PC-3 (cell line): Measurements from ENCODE around the gene TTC19. TPM values are rescaled to one million over a fixed set of nuclear protein-coding genes. Genes with fewer than 3 reads are reported as not detected.

Experiments used
- ATAC-seq: fragments of 200-7000 bp; cut with Tn5 transposase; 2 replicates; pipeline ENCODE4 v1.9.1; 2020; ENCODE audit warnings: mild to moderate bottlenecking, moderate library complexity
- BruUV-seq: library from RNA; stranded (reverse); fragments of 400-500 nt; replicated peaks from 2 replicates; lab custom pipeline; 2021; lab: Mats Ljungman, UMichigan
- CTCF ChIA-PET: fragments of 300-600 bp; sonication (Branson Sonifier 250); formaldehyde crosslinking; loops from one replicate; lab custom pipeline; 2022; ENCODE audit warnings: antibody characterized with exemption; lab: Charles Lee
- POLR2A ChIA-PET: fragments of 300-600 bp; sonication (Branson Sonifier 250); formaldehyde crosslinking; loops from one replicate; lab custom pipeline; 2022; ENCODE audit warnings: antibody characterized with exemption; ENCODE audit not compliant: unreplicated experiment; lab: Charles Lee
- DNase-seq: peaks from one replicate; pipeline ENCODE4 v3.0.0-alpha.2; 2015
- H2AFZ ChIP-seq: fragments of 300-600 bp; sonication (generic); 2 replicates; pipeline ENCODE4 v1.6.0; 2016; ENCODE audit warnings: antibody characterized with exemption, low read length
- H3F3A ChIP-seq: fragments of 300-600 bp; sonication (generic); one replicate; pipeline ENCODE4 v1.6.0; 2017; ENCODE audit warnings: antibody characterized with exemption, low read length, control low read depth, mild to moderate bottlenecking; ENCODE audit not compliant: unreplicated experiment
- H3K27ac ChIP-seq: fragments of 300-600 bp; sonication (generic); 2 replicates; pipeline ENCODE4 v1.5.1; 2016; ENCODE audit warnings: mild to moderate bottlenecking, low read length
- H3K27me3 ChIP-seq: fragments of 300-600 bp; sonication (generic); 2 replicates; pipeline ENCODE4 v1.6.1; 2016; ENCODE audit warnings: low read length, mixed read lengths
- H3K36me3 ChIP-seq: fragments of 300-600 bp; sonication (generic); 2 replicates; pipeline ENCODE4 v1.6.1; 2016; ENCODE audit warnings: low read depth, mixed run types, low read length, mixed read lengths
- H3K4me1 ChIP-seq: fragments of 300-600 bp; sonication (generic); 2 replicates; pipeline ENCODE4 v1.5.1; 2016; ENCODE audit warnings: low read length; ENCODE audit not compliant: insufficient read depth
- H3K4me2 ChIP-seq: fragments of 300-600 bp; sonication (generic); 2 replicates; pipeline ENCODE4 v1.6.0; 2016; ENCODE audit warnings: low read length
- H3K4me3 ChIP-seq: fragments of 300-600 bp; sonication (generic); 2 replicates; pipeline ENCODE4 v1.5.1; 2016; ENCODE audit warnings: mild to moderate bottlenecking, low read length, mixed read lengths
- H3K79me2 ChIP-seq: fragments of 300-600 bp; sonication (generic); 2 replicates; pipeline ENCODE4 v1.6.1; 2017; ENCODE audit warnings: low read length, mixed read lengths
- H3K9ac ChIP-seq: fragments of 300-600 bp; sonication (generic); 2 replicates; pipeline ENCODE4 v1.6.0; 2016; ENCODE audit warnings: mild to moderate bottlenecking, low read length
- H3K9me2 ChIP-seq: fragments of 300-600 bp; sonication (generic); replicated peaks from 2 replicates; pipeline ENCODE4 v1.6.1; 2016; ENCODE audit warnings: mixed run types, low read length, mixed read lengths
- H3K9me3 ChIP-seq: fragments of 300-600 bp; sonication (generic); 2 replicates; pipeline ENCODE4 v1.6.1; 2016; ENCODE audit warnings: low read length, mixed read lengths
- H4K20me1 ChIP-seq: fragments of 300-600 bp; sonication (generic); 2 replicates; pipeline ENCODE4 v1.6.1; 2016; ENCODE audit warnings: low read length, mixed read lengths
- EZH2 ChIP-seq: fragments of 300-600 bp; sonication (generic); IDR thresholded peaks from one replicate; pipeline ENCODE4 v1.6.1; 2017; ENCODE audit warnings: antibody characterized with exemption, mild to moderate bottlenecking, low read length; ENCODE audit not compliant: unreplicated experiment
- EZH2phosphoT487 ChIP-seq: fragments of 300-600 bp; sonication (generic); IDR thresholded peaks from 2 replicates; pipeline ENCODE4 v1.6.1; 2018; ENCODE audit warnings: mild to moderate bottlenecking, antibody characterized with exemption, low read length, borderline replicate concordance
- intact Hi-C: fragments of 100-400 bp; cut with micrococcal nuclease; formaldehyde crosslinking; loops from 2 replicates; pipeline ENCODE4 v1.9.0; 2023
- total RNA-seq: library from RNA; depleted of rRNA; stranded (reverse); fragments of >200 nt; gene quantifications from 2 replicates; pipeline ENCODE4 v1.2.3, GENCODE V29; 2014
- TF ChIP-seq, protein P1 (sequence below): fragments of 300-600 bp; sonication (generic); conservative IDR thresholded peaks from 2 replicates; pipeline ENCODE4 v1.5.1; 2017; ENCODE audit warnings: antibody characterized with exemption, low read depth, mild to moderate bottlenecking, low read length

TTC19 gene
- total RNA-seq, 1 experiment from 2014 or later, result 187 TPM

DNA sequence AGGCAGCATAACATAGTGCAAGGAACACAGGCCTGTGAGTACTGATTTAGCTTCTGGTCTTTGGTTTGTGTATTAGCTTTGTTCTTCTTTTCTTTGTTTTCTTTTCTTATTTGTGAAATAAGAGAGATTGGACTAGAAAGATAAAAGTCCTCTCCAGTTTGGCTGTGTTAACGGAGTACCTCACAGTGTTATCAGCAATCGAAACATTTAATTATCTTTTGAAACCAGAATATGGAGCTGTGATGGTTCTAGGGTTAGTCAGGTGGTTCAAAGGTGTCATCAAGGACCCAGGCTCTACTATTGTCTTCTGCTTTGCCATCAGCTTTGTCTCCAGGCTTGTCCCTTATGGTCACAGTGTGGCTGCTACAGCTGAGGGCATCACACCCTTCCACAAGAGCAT lies 29.1 kb upstream of the TTC19 start:
- CTCF ChIA-PET, result no interaction called here
- H3K9me2 ChIP-seq, result no peaks in the 10 kb centered on the region
- TF ChIP-seq EZH2 (no peak), EZH2phosphoT487 (no peak)
- TF ChIP-seq, protein P1, sequence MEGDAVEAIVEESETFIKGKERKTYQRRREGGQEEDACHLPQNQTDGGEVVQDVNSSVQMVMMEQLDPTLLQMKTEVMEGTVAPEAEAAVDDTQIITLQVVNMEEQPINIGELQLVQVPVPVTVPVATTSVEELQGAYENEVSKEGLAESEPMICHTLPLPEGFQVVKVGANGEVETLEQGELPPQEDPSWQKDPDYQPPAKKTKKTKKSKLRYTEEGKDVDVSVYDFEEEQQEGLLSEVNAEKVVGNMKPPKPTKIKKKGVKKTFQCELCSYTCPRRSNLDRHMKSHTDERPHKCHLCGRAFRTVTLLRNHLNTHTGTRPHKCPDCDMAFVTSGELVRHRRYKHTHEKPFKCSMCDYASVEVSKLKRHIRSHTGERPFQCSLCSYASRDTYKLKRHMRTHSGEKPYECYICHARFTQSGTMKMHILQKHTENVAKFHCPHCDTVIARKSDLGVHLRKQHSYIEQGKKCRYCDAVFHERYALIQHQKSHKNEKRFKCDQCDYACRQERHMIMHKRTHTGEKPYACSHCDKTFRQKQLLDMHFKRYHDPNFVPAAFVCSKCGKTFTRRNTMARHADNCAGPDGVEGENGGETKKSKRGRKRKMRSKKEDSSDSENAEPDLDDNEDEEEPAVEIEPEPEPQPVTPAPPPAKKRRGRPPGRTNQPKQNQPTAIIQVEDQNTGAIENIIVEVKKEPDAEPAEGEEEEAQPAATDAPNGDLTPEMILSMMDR, result no peak
- no peak for DNase-seq
- peaks cover 98% of the 10 kb centered on the region for H3K79me2 ChIP-seq
- intact Hi-C loops, result no loop called here
- H3F3A ChIP-seq, result peaks cover 5% of the 10 kb centered on the region
- H3K4me2 ChIP-seq, result no peak overlapping the region
- H3K4me3 ChIP-seq, result no peak overlapping the region
- POLR2A ChIA-PET, result no interaction called here
- no peak overlapping the region for H3K9ac ChIP-seq
- H3K27me3 ChIP-seq, result no peaks in the 10 kb centered on the region
- no peak for ATAC-seq
- H3K27ac ChIP-seq, result no peak overlapping the region
- BruUV-seq, result no TSS peak
- H3K4me1 ChIP-seq, result peaks cover 44% of the 10 kb centered on the region
- no peak overlapping the region for H2AFZ ChIP-seq
- peaks cover 39% of the 10 kb centered on the region for H3K36me3 ChIP-seq
- H4K20me1 ChIP-seq, result no peaks in the 10 kb centered on the region
- H3K9me3 ChIP-seq, result no peaks in the 10 kb centered on the region

DNA sequence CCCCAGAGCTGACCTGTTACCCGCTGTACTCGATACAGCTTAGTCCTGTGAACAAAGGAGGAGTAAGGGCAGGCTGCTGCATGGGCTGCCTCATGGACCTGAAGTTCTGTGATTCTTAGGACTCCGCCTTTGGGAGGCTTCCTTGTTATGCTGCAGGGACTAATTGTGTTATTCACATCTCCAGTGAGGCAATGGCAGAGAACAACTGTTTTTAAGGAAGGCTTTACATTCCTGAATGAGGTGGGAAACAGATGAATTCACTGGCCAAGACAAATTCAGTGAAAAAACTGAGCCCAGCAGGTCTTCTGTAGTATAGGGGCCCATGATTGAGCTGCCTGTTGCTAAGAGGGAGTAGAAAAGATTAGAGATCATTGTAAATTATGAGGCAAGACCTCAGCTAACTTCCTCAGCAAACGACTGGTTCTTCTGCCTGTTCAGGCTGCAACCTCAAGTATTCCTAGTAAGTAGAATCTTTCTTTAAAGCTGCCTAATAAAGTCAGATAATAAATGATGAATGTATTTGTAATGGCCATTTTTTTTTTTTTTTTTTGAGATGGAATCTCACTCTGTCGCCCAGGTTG lies 28.4 kb upstream of the TTC19 start:
- H3K4me2 ChIP-seq, result no peak overlapping the region
- POLR2A ChIA-PET, result no interaction called here
- no peaks in the 10 kb centered on the region for H4K20me1 ChIP-seq
- TF ChIP-seq, protein P1, result no peak
- TF ChIP-seq EZH2 (no peak), EZH2phosphoT487 (no peak)
- H2AFZ ChIP-seq, result no peak overlapping the region
- no peak overlapping the region for H3K27ac ChIP-seq
- H3F3A ChIP-seq, result no peaks in the 10 kb centered on the region
- H3K36me3 ChIP-seq, result peaks cover 39% of the 10 kb centered on the region
- no peak overlapping the region for H3K4me3 ChIP-seq
- intact Hi-C loops, result no loop called here
- DNase-seq, result peak; percentile 4
- no peaks in the 10 kb centered on the region for H3K9me2 ChIP-seq
- H3K4me1 ChIP-seq, result peaks cover 37% of the 10 kb centered on the region
- H3K27me3 ChIP-seq, result no peaks in the 10 kb centered on the region
- H3K9ac ChIP-seq, result no peak overlapping the region
- peaks cover 92% of the 10 kb centered on the region for H3K79me2 ChIP-seq
- no peak for ATAC-seq
- H3K9me3 ChIP-seq, result no peaks in the 10 kb centered on the region
- CTCF ChIA-PET, result no interaction called here
- BruUV-seq, result no TSS peak

DNA sequence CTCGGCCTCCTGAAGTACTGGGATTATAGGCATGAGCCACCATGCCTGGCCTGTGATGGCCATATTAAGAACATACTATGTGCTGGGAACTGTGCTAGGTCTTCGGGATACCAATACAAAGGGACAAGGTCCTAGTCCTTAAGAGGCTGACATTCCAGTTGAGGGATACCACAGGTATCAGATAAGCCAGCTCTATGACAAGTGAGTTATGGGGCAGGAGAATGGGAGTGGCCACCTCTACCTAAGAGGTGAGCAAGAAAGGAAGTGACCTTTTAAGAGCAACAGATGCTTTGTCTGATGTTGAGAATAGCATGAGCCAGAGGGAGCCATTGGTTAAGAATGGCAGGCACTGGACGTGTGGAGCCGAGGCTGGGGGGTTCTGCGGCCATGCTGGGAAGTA lies 27.7 kb upstream of the TTC19 start:
- intact Hi-C loops, result no loop called here
- DNase-seq, result peak; percentile 46
- Histone ChIP-seq H3K36me3 (peaks cover 45% of the 10 kb centered on the region), H3K27me3 (no peaks in the 10 kb centered on the region), H3F3A (no peaks in the 10 kb centered on the region), H3K9me3 (no peaks in the 10 kb centered on the region), H3K4me2 (no peak overlapping the region), H3K27ac (no peak overlapping the region), H3K4me3 (no peak overlapping the region), H3K9me2 (no peaks in the 10 kb centered on the region), H3K79me2 (peaks cover 92% of the 10 kb centered on the region), H3K9ac (no peak overlapping the region), H3K4me1 (peaks cover 30% of the 10 kb centered on the region), H4K20me1 (no peaks in the 10 kb centered on the region), H2AFZ (no peak overlapping the region)
- ChIA-PET CTCF (no interaction called here), POLR2A (no interaction called here)
- TF ChIP-seq EZH2 (no peak), EZH2phosphoT487 (no peak)
- TF ChIP-seq, protein P1, result no peak
- no TSS peak for BruUV-seq
- ATAC-seq, result no peak
